GM12873 (cell line): ENCODE data around the gene UVSSA.

ENCODE experiments used
- CTCF ChIP-seq: IDR thresholded peaks from 2 replicates; pipeline ENCODE4 v1.5.1; 2012; ENCODE audit warnings: low read depth, mild to moderate bottlenecking, moderate library complexity, low read length, control low read depth; ENCODE audit not compliant: insufficient read depth; ENCODE audit errors: missing control alignments

Gene UVSSA

GRCh38 chr4:1417522-1418390 lies 70.7 kb downstream of the UVSSA start:
- no peak for TF ChIP-seq CTCF

GRCh38 chr4:1418494-1419285 lies 71.7 kb downstream of the UVSSA start:
- TF ChIP-seq CTCF = no peak

- no peak for TF ChIP-seq CTCF
Observed at GRCh38 chr4:1419708-1420107, 72.7 kb downstream of the UVSSA start.

GRCh38 chr4:1421657-1422056 lies 74.6 kb downstream of the UVSSA start:
- no peak for TF ChIP-seq CTCF

GRCh38 chr4:1427010-1427409 lies 80.0 kb downstream of the UVSSA start:
- no peak for TF ChIP-seq CTCF
